ENCODE measurements around the gene MAGI1.

Gene MAGI1

DNA sequence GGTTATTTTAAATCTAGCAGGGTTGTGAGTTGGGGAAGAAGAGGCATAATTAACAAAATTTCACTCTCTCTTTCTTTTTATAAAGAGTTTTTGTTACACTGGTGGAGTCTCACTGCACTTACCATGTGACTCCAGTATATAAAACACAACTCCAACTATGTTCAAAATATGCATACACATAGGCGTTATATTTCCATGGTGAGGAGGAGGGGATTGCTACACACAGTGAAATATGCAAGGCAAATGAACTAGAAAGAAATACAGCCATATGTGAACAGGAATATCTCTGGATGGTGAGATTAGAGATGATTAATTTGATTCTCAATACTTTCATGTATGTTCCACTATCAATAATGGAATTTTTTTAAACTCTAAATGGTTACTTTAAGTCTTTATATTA, 385.0 kb downstream of the MAGI1 start:
- ChIA-PET CTCF (interaction anchor here (0.6 kb wide), 1 partner anchor 582 kb away, joined by 5 read pairs; no protein-coding TSS in a partner anchor), POLR2A (no interaction called here)
- no peak for DNase-seq (ENCODE audit: extremely low spot score)
- TF ChIP-seq NFRKB (IDR thresholded peaks at IDR 0.05): no peak

DNA sequence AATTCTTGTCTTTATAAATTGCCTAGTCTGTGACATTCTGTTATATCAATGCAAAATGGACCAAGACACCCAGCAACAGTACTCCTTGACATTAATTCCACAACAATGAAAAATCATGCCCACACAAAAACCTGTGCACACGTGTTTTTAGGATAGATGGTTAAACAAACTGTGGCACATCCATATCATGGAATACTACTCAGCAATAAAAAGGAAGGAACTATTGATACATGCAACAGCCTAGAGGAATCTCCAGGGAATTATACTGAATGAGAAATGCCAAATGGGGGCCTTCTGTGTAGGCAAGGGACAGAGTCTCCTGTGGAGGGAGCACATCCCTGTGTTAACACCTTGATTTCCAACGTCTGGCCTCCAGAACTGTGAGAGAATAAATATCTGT, 388.5 kb downstream of the MAGI1 start:
- DNase-seq (ENCODE audit: extremely low spot score): no peak
- ChIA-PET CTCF (no interaction called here), POLR2A (no interaction called here)
- TF ChIP-seq CTBP1 (IDR thresholded peaks at IDR 0.05; ENCODE audit: borderline replicate concordance): no peak
- TF ChIP-seq ZNF384 (IDR thresholded peaks at IDR 0.05): no peak
- TF ChIP-seq FOXK2 (IDR thresholded peaks at IDR 0.05): no peak
- no peak for TF ChIP-seq LEF1 (IDR thresholded peaks at IDR 0.05; ENCODE audit: borderline replicate concordance)
- TF ChIP-seq SUZ12 (IDR thresholded peaks at IDR 0.05): no peak
- TF ChIP-seq SP1 (IDR thresholded peaks at IDR 0.05): no peak
- TF ChIP-seq L3MBTL2 (conservative IDR thresholded peaks at IDR 0.05): no peak
- TF ChIP-seq ELF4 (IDR thresholded peaks at IDR 0.05): no peak
- no peak for TF ChIP-seq FOXM1 (IDR thresholded peaks at IDR 0.05; ENCODE audit: borderline replicate concordance)
- TF ChIP-seq, protein P1, sequence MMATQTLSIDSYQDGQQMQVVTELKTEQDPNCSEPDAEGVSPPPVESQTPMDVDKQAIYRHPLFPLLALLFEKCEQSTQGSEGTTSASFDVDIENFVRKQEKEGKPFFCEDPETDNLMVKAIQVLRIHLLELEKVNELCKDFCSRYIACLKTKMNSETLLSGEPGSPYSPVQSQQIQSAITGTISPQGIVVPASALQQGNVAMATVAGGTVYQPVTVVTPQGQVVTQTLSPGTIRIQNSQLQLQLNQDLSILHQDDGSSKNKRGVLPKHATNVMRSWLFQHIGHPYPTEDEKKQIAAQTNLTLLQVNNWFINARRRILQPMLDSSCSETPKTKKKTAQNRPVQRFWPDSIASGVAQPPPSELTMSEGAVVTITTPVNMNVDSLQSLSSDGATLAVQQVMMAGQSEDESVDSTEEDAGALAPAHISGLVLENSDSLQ (IDR thresholded peaks at IDR 0.05): no peak
- TF ChIP-seq TARDBP (IDR thresholded peaks at IDR 0.05): no peak

DNA sequence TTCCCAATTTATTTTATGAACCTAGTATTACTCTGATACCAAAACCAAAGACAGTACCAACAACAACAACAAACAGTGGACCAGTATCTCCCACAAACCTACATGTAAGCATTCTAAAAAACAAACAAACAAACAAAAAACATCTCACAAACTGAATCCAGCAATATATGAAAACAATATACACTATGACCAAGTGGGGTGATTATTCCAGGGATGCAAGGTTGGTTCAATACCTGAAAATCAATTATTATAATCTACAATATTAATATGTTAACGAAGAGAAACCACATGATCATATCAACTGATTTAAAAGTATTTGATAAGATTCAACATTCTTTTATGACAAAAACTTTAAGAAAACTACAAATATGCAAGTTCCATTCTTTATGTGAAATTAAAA, 391.3 kb downstream of the MAGI1 start:
- no peak for DNase-seq (ENCODE audit: extremely low spot score)
- CTCF ChIA-PET: no interaction called here
- POLR2A ChIA-PET: no interaction called here
- TF ChIP-seq, protein P1 (IDR thresholded peaks at IDR 0.05): no peak
- TF ChIP-seq LEF1 (IDR thresholded peaks at IDR 0.05; ENCODE audit: borderline replicate concordance) (no peak), FOXK2 (IDR thresholded peaks at IDR 0.05) (no peak), FOXA1 (IDR thresholded peaks at IDR 0.05) (no peak), ARNT (IDR thresholded peaks at IDR 0.05) (no peak), CTBP1 (IDR thresholded peaks at IDR 0.05; ENCODE audit: borderline replicate concordance) (no peak), HDGF (IDR thresholded peaks at IDR 0.05; ENCODE audit: borderline replicate concordance) (no peak), TARDBP (IDR thresholded peaks at IDR 0.05) (no peak), ZNF384 (IDR thresholded peaks at IDR 0.05) (no peak), NFRKB (IDR thresholded peaks at IDR 0.05) (no peak), SP1 (IDR thresholded peaks at IDR 0.05) (no peak)

DNA sequence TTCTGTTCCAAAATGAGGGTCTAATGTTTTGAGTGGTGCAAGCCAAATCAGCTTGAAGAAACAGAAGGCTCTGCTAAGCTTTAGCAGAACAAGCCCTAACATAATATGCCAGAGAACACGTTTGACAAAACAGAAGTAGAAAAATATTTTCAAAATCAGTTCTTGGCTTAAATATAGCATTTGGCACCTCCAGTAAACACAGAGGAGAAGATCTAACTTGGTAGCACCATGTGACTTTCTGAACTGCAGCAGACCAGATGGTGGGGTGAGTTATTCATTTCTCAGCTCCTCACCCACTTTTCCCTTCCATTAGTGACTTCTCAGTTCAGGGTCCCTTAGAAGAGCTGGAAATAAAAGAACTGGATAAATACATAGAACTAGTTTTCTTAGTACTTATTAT, 395.8 kb downstream of the MAGI1 start:
- TF ChIP-seq, protein P1 (IDR thresholded peaks at IDR 0.05): no peak
- TF ChIP-seq HDGF (IDR thresholded peaks at IDR 0.05; ENCODE audit: borderline replicate concordance): no peak
- no peak for TF ChIP-seq L3MBTL2 (conservative IDR thresholded peaks at IDR 0.05)
- no peak for TF ChIP-seq ARNT (IDR thresholded peaks at IDR 0.05)
- no peak for TF ChIP-seq FOXA1 (IDR thresholded peaks at IDR 0.05)
- TF ChIP-seq CTBP1 (IDR thresholded peaks at IDR 0.05; ENCODE audit: borderline replicate concordance): no peak
- TF ChIP-seq LEF1 (IDR thresholded peaks at IDR 0.05; ENCODE audit: borderline replicate concordance): no peak
- TF ChIP-seq FOXK2 (IDR thresholded peaks at IDR 0.05): no peak
- TF ChIP-seq FOXM1 (IDR thresholded peaks at IDR 0.05; ENCODE audit: borderline replicate concordance): no peak
- no peak for TF ChIP-seq ZNF384 (IDR thresholded peaks at IDR 0.05)
- TF ChIP-seq TARDBP (IDR thresholded peaks at IDR 0.05): no peak
- TF ChIP-seq BHLHE40 (IDR thresholded peaks at IDR 0.05; ENCODE audit: borderline replicate concordance): no peak
- TF ChIP-seq SUZ12 (IDR thresholded peaks at IDR 0.05): no peak
- no peak for TF ChIP-seq SP1 (IDR thresholded peaks at IDR 0.05)
- TF ChIP-seq NFRKB (IDR thresholded peaks at IDR 0.05): no peak
- no peak for TF ChIP-seq ELF4 (IDR thresholded peaks at IDR 0.05)
- DNase-seq (ENCODE audit: extremely low spot score): no peak
- ChIA-PET CTCF (interaction anchor here (0.6 kb wide), 1 partner anchor 495 kb away, joined by 3 read pairs; no protein-coding TSS in a partner anchor), POLR2A (no interaction called here)

DNA sequence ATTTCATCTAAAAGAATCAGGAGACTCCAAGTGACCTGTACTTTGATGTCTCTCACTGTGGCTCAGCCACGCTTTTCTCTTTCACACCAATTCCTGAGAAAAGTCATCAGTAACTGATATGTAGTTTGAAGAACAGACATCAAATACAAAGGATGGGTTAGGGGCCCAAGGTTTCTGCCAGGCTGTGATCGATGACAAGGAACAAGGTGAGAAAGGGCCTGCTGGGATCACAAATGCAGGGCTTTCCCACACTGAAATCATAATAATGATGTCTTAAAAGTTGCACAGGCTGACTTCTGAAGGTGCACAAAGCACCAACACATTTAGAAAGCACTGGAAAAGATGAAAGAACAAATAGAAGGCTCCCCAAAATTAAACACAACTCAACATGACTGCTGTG, 396.9 kb downstream of the MAGI1 start:
- DNase-seq (ENCODE audit: extremely low spot score): no peak
- TF ChIP-seq NFRKB (IDR thresholded peaks at IDR 0.05): no peak
- no peak for TF ChIP-seq L3MBTL2 (conservative IDR thresholded peaks at IDR 0.05)
- no peak for TF ChIP-seq HDGF (IDR thresholded peaks at IDR 0.05; ENCODE audit: borderline replicate concordance)
- no peak for TF ChIP-seq SP1 (IDR thresholded peaks at IDR 0.05)
- TF ChIP-seq FOXM1 (IDR thresholded peaks at IDR 0.05; ENCODE audit: borderline replicate concordance): no peak
- no peak for TF ChIP-seq CTBP1 (IDR thresholded peaks at IDR 0.05; ENCODE audit: borderline replicate concordance)
- TF ChIP-seq SUZ12 (IDR thresholded peaks at IDR 0.05): no peak
- TF ChIP-seq TARDBP (IDR thresholded peaks at IDR 0.05): no peak
- TF ChIP-seq BHLHE40 (IDR thresholded peaks at IDR 0.05; ENCODE audit: borderline replicate concordance): no peak
- TF ChIP-seq ARNT (IDR thresholded peaks at IDR 0.05): no peak
- TF ChIP-seq FOXA1 (IDR thresholded peaks at IDR 0.05): no peak
- TF ChIP-seq FOXK2 (IDR thresholded peaks at IDR 0.05): no peak
- TF ChIP-seq, protein P1 (IDR thresholded peaks at IDR 0.05): no peak
- no peak for TF ChIP-seq LEF1 (IDR thresholded peaks at IDR 0.05; ENCODE audit: borderline replicate concordance)
- TF ChIP-seq ZNF384 (IDR thresholded peaks at IDR 0.05): no peak
- POLR2A ChIA-PET: no interaction called here
- CTCF ChIA-PET: no interaction called here

DNA sequence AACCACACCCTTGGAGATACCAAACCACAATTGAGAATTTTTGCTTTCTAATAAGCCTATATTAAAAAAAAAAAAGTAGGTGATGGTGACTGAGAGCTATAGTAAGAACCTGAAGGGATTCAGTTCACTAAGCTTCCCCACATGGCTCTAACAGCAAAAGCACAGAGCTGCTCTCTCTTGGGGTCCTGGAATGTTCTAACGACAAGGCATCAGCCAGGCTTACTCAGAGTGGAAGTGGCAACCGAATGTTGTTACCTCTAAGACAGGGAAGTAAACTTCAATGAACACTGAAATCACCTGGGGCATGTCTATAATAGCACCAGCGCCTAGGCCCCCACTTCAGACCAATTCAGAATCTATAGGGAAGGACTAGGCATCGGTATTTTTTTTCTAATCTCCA, 397.7 kb downstream of the MAGI1 start:
- ChIA-PET POLR2A (no interaction called here), CTCF (interaction anchor here (0.7 kb wide), 1 partner anchor 177 kb away, joined by 4 read pairs; no protein-coding TSS in a partner anchor)
- TF ChIP-seq, protein P1 (IDR thresholded peaks at IDR 0.05): no peak
- TF ChIP-seq SUZ12 (IDR thresholded peaks at IDR 0.05): no peak
- TF ChIP-seq HDGF (IDR thresholded peaks at IDR 0.05; ENCODE audit: borderline replicate concordance): no peak
- no peak for TF ChIP-seq FOXA1 (IDR thresholded peaks at IDR 0.05)
- no peak for TF ChIP-seq FOXK2 (IDR thresholded peaks at IDR 0.05)
- no peak for TF ChIP-seq NFRKB (IDR thresholded peaks at IDR 0.05)
- TF ChIP-seq FOXM1 (IDR thresholded peaks at IDR 0.05; ENCODE audit: borderline replicate concordance): no peak
- TF ChIP-seq L3MBTL2 (conservative IDR thresholded peaks at IDR 0.05): no peak
- TF ChIP-seq SP1 (IDR thresholded peaks at IDR 0.05): no peak
- no peak for TF ChIP-seq LEF1 (IDR thresholded peaks at IDR 0.05; ENCODE audit: borderline replicate concordance)
- no peak for TF ChIP-seq CTBP1 (IDR thresholded peaks at IDR 0.05; ENCODE audit: borderline replicate concordance)
- no peak for TF ChIP-seq TARDBP (IDR thresholded peaks at IDR 0.05)
- no peak for TF ChIP-seq ELF4 (IDR thresholded peaks at IDR 0.05)
- TF ChIP-seq ZNF384 (IDR thresholded peaks at IDR 0.05): no peak
- no peak for TF ChIP-seq ARNT (IDR thresholded peaks at IDR 0.05)
- TF ChIP-seq BHLHE40 (IDR thresholded peaks at IDR 0.05; ENCODE audit: borderline replicate concordance): no peak
- no peak for DNase-seq (ENCODE audit: extremely low spot score)

All from HEK293T (cell line).